HL-60 (cell line): Measurements from ENCODE around the gene SOCS7.

ENCODE experiments used
- GABPA ChIP-seq: IDR thresholded peaks from 2 replicates; pipeline ENCODE4 v1.6.1; 2012; ENCODE audit warnings: low read depth
- TF ChIP-seq, protein P1 (sequence below): IDR thresholded peaks from one replicate; pipeline ENCODE4 v1.5.1; 2011; ENCODE audit warnings: low read length, control low read depth, inconsistent platforms; ENCODE audit not compliant: insufficient read depth

DNA sequence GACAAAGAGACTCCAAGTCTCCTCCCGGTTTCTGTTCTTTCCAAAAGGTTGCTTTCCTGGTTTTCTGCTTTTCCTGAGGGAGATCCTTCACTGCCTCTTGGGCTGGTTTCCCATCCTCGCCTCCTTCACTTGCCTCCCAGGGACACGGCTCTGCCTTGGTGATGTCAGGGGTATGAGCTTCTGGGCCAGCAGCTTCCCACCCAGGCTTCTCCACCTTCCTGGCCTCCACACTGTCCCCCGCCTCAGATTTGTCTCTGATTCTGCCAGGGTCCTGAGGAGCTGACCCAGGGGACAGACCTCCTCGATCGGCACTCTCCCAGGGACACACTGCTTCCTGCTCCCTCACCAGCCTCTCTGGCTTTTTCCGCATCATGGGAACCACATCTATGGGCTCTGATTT lies 22.4 kb upstream of the SOCS7 start:
- TF ChIP-seq, protein P1, sequence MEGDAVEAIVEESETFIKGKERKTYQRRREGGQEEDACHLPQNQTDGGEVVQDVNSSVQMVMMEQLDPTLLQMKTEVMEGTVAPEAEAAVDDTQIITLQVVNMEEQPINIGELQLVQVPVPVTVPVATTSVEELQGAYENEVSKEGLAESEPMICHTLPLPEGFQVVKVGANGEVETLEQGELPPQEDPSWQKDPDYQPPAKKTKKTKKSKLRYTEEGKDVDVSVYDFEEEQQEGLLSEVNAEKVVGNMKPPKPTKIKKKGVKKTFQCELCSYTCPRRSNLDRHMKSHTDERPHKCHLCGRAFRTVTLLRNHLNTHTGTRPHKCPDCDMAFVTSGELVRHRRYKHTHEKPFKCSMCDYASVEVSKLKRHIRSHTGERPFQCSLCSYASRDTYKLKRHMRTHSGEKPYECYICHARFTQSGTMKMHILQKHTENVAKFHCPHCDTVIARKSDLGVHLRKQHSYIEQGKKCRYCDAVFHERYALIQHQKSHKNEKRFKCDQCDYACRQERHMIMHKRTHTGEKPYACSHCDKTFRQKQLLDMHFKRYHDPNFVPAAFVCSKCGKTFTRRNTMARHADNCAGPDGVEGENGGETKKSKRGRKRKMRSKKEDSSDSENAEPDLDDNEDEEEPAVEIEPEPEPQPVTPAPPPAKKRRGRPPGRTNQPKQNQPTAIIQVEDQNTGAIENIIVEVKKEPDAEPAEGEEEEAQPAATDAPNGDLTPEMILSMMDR: no peak
- no peak for TF ChIP-seq GABPA
